GM23338 (cell line): ENCODE results near the gene GTSE1.

Experiments
- CREB1 ChIP-seq: fragments of 250-450 bp; sonication (Bioruptor Pico); IDR thresholded peaks from 2 replicates; pipeline ENCODE4 v1.5.0; 2020; ENCODE audit warnings: low read depth, mild to moderate bottlenecking, moderate library complexity
- CTCF ChIP-seq, 2 experiments: fragments of 200-600 bp in 1 of 2; sonication (generic) in 1 of 2; conservative IDR thresholded peaks; 2 replicates each; pipeline versions ENCODE4 v1.5.1 to v1.6.1; 2016 to 2017; ENCODE audit warnings: antibody characterized with exemption in 2 of 2, low read depth in 2 of 2, mild to moderate bottlenecking in 2 of 2, moderate library complexity in 1 of 2
- ETS1 ChIP-seq: IDR thresholded peaks from 2 replicates; pipeline ENCODE4 v1.6.1; 2016; ENCODE audit warnings: antibody characterized with exemption
- EZH2 ChIP-seq: fragments of 200-600 bp; sonication (generic); IDR thresholded peaks from one replicate; pipeline ENCODE4 v1.8.0; 2017; ENCODE audit warnings: antibody characterized with exemption, mild to moderate bottlenecking, low read depth; ENCODE audit not compliant: unreplicated experiment
- EZH2phosphoT487 ChIP-seq: fragments of 200-600 bp; sonication (generic); IDR thresholded peaks from one replicate; pipeline ENCODE4 v1.8.1; 2018; ENCODE audit warnings: antibody characterized with exemption; ENCODE audit not compliant: unreplicated experiment
- JUNB ChIP-seq: IDR thresholded peaks from one replicate; pipeline ENCODE4 v1.6.1; 2016; ENCODE audit warnings: antibody characterized with exemption; ENCODE audit not compliant: unreplicated experiment
- POLR2AphosphoS5 ChIP-seq: IDR thresholded peaks from 2 replicates; pipeline ENCODE4 v1.6.1; 2016; ENCODE audit warnings: antibody characterized with exemption, low read depth
- ZNF114 ChIP-seq: fragments of 250-450 bp; sonication (Bioruptor Pico); IDR thresholded peaks from 2 replicates; pipeline ENCODE4 v1.5.0; 2020; ENCODE audit warnings: mild to moderate bottlenecking, moderate library complexity
- TF ChIP-seq, protein P1 (sequence below): IDR thresholded peaks from one replicate; pipeline ENCODE4 v1.6.1; 2018; ENCODE audit warnings: antibody characterized with exemption; ENCODE audit not compliant: unreplicated experiment
- TF ChIP-seq, protein P2 (sequence below): fragments of 250-450 bp; sonication (Bioruptor Pico); IDR thresholded peaks from 2 replicates; pipeline ENCODE4 v1.5.0; 2020; ENCODE audit warnings: mild to moderate bottlenecking, moderate library complexity

GRCh38 chr22:46373921-46374662, 77.4 kb downstream of the GTSE1 start:
- TF ChIP-seq CTCF (conservative IDR thresholded peaks at IDR 0.05; ENCODE audit: low read depth in 2 of 2) (no peak), EZH2 (no peak), EZH2phosphoT487 (no peak), CREB1 (CRISPR knock-in tag) (no peak), POLR2AphosphoS5 (no peak), ETS1 (no peak), ZNF114 (CRISPR knock-in tag) (no peak), JUNB (no peak)
- TF ChIP-seq, protein P1, sequence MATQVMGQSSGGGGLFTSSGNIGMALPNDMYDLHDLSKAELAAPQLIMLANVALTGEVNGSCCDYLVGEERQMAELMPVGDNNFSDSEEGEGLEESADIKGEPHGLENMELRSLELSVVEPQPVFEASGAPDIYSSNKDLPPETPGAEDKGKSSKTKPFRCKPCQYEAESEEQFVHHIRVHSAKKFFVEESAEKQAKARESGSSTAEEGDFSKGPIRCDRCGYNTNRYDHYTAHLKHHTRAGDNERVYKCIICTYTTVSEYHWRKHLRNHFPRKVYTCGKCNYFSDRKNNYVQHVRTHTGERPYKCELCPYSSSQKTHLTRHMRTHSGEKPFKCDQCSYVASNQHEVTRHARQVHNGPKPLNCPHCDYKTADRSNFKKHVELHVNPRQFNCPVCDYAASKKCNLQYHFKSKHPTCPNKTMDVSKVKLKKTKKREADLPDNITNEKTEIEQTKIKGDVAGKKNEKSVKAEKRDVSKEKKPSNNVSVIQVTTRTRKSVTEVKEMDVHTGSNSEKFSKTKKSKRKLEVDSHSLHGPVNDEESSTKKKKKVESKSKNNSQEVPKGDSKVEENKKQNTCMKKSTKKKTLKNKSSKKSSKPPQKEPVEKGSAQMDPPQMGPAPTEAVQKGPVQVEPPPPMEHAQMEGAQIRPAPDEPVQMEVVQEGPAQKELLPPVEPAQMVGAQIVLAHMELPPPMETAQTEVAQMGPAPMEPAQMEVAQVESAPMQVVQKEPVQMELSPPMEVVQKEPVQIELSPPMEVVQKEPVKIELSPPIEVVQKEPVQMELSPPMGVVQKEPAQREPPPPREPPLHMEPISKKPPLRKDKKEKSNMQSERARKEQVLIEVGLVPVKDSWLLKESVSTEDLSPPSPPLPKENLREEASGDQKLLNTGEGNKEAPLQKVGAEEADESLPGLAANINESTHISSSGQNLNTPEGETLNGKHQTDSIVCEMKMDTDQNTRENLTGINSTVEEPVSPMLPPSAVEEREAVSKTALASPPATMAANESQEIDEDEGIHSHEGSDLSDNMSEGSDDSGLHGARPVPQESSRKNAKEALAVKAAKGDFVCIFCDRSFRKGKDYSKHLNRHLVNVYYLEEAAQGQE = no peak
- TF ChIP-seq, protein P2, sequence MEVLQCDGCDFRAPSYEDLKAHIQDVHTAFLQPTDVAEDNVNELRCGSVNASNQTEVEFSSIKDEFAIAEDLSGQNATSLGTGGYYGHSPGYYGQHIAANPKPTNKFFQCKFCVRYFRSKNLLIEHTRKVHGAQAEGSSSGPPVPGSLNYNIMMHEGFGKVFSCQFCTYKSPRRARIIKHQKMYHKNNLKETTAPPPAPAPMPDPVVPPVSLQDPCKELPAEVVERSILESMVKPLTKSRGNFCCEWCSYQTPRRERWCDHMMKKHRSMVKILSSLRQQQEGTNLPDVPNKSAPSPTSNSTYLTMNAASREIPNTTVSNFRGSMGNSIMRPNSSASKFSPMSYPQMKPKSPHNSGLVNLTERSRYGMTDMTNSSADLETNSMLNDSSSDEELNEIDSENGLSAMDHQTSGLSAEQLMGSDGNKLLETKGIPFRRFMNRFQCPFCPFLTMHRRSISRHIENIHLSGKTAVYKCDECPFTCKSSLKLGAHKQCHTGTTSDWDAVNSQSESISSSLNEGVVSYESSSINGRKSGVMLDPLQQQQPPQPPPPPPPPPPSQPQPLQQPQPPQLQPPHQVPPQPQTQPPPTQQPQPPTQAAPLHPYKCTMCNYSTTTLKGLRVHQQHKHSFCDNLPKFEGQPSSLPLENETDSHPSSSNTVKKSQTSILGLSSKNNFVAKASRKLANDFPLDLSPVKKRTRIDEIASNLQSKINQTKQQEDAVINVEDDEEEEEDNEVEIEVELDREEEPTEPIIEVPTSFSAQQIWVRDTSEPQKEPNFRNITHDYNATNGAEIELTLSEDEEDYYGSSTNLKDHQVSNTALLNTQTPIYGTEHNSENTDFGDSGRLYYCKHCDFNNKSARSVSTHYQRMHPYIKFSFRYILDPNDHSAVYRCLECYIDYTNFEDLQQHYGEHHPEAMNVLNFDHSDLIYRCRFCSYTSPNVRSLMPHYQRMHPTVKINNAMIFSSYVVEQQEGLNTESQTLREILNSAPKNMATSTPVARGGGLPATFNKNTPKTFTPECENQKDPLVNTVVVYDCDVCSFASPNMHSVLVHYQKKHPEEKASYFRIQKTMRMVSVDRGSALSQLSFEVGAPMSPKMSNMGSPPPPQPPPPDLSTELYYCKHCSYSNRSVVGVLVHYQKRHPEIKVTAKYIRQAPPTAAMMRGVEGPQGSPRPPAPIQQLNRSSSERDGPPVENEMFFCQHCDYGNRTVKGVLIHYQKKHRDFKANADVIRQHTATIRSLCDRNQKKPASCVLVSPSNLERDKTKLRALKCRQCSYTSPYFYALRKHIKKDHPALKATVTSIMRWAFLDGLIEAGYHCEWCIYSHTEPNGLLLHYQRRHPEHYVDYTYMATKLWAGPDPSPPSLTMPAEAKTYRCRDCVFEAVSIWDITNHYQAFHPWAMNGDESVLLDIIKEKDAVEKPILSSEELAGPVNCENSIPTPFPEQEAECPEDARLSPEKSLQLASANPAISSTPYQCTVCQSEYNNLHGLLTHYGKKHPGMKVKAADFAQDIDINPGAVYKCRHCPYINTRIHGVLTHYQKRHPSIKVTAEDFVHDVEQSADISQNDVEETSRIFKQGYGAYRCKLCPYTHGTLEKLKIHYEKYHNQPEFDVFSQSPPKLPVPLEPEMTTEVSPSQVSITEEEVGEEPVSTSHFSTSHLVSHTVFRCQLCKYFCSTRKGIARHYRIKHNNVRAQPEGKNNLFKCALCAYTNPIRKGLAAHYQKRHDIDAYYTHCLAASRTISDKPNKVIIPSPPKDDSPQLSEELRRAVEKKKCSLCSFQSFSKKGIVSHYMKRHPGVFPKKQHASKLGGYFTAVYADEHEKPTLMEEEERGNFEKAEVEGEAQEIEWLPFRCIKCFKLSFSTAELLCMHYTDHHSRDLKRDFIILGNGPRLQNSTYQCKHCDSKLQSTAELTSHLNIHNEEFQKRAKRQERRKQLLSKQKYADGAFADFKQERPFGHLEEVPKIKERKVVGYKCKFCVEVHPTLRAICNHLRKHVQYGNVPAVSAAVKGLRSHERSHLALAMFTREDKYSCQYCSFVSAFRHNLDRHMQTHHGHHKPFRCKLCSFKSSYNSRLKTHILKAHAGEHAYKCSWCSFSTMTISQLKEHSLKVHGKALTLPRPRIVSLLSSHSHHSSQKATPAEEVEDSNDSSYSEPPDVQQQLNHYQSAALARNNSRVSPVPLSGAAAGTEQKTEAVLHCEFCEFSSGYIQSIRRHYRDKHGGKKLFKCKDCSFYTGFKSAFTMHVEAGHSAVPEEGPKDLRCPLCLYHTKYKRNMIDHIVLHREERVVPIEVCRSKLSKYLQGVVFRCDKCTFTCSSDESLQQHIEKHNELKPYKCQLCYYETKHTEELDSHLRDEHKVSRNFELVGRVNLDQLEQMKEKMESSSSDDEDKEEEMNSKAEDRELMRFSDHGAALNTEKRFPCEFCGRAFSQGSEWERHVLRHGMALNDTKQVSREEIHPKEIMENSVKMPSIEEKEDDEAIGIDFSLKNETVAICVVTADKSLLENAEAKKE = no peak
